SJCRH30 (cell line): ENCODE results near the gene ARCN1. TPM values are rescaled to one million over a fixed set of nuclear protein-coding genes. Genes with fewer than 3 reads are reported as not detected.

Source experiments
- DNase-seq, 2 experiments: peaks; one replicate each; pipeline ENCODE4 v3.0.0-alpha.2; 2015 to 2020
- H3K27ac ChIP-seq: fragments of 250-450 bp; sonication (Bioruptor Pico); 2 replicates; pipeline ENCODE4 v1.5.1; 2020; ENCODE audit warnings: mild to moderate bottlenecking, moderate library complexity
- H3K27me3 ChIP-seq: fragments of 250-450 bp; sonication (Bioruptor Pico); 2 replicates; pipeline ENCODE4 v1.5.1; 2020; ENCODE audit warnings: mild to moderate bottlenecking, moderate library complexity
- H3K36me3 ChIP-seq: fragments of 250-450 bp; sonication (Bioruptor Pico); 2 replicates; pipeline ENCODE4 v1.5.1; 2020; ENCODE audit warnings: mild to moderate bottlenecking, moderate library complexity
- H3K4me1 ChIP-seq: fragments of 250-450 bp; sonication (Bioruptor Pico); 2 replicates; pipeline ENCODE4 v1.5.1; 2020; ENCODE audit warnings: mild to moderate bottlenecking, moderate library complexity
- H3K4me3 ChIP-seq: fragments of 250-450 bp; sonication (Bioruptor Pico); 2 replicates; pipeline ENCODE4 v1.5.1; 2020; ENCODE audit warnings: mild to moderate bottlenecking, moderate library complexity
- H3K9me3 ChIP-seq: fragments of 250-450 bp; sonication (Bioruptor Pico); replicated peaks from 2 replicates; pipeline ENCODE4 v1.5.1; 2020; ENCODE audit warnings: mild to moderate bottlenecking, moderate library complexity
- total RNA-seq: library from RNA; depleted of rRNA; stranded (reverse); fragments of >200 nt; shearing (Covaris generic); gene quantifications from 2 replicates; pipeline ENCODE4 v1.2.3, GENCODE V29; 2014

The ARCN1 gene
- total RNA-seq, 1 experiment from 2014 or later: 143 TPM

GRCh38 chr11:118532852-118533768, 39.1 kb upstream of the ARCN1 start:
- no peaks in the 10 kb centered on the region for H3K36me3 ChIP-seq
- DNase-seq: no peak
- H3K27ac ChIP-seq: no peak overlapping the region
- no peak overlapping the region for H3K4me3 ChIP-seq
- peaks cover 11% of the 10 kb centered on the region for H3K4me1 ChIP-seq
- no peaks in the 10 kb centered on the region for H3K9me3 ChIP-seq
- H3K27me3 ChIP-seq: no peaks in the 10 kb centered on the region

- Histone ChIP-seq H3K27me3 (no peaks in the 10 kb centered on the region), H3K27ac (no peak overlapping the region), H3K4me3 (no peak overlapping the region), H3K36me3 (no peaks in the 10 kb centered on the region), H3K9me3 (no peaks in the 10 kb centered on the region), H3K4me1 (peaks cover 11% of the 10 kb centered on the region)
- no peak for DNase-seq
Measured at GRCh38 chr11:118533769-118534729, 38.2 kb upstream of the ARCN1 start.

GRCh38 chr11:118535261-118535660, 36.9 kb upstream of the ARCN1 start:
- no peak overlapping the region for H3K4me3 ChIP-seq
- no peak for DNase-seq
- no peak overlapping the region for H3K27ac ChIP-seq
- H3K36me3 ChIP-seq: no peaks in the 10 kb centered on the region
- no peaks in the 10 kb centered on the region for H3K4me1 ChIP-seq
- no peaks in the 10 kb centered on the region for H3K9me3 ChIP-seq
- no peaks in the 10 kb centered on the region for H3K27me3 ChIP-seq

GRCh38 chr11:118536726-118537125, 35.5 kb upstream of the ARCN1 start:
- Histone ChIP-seq H3K4me3 (no peak overlapping the region), H3K4me1 (no peaks in the 10 kb centered on the region), H3K27ac (no peak overlapping the region), H3K9me3 (no peaks in the 10 kb centered on the region), H3K27me3 (no peaks in the 10 kb centered on the region), H3K36me3 (no peaks in the 10 kb centered on the region)
- DNase-seq: no peak

- no peak overlapping the region for H3K4me3 ChIP-seq
- H3K4me1 ChIP-seq: no peaks in the 10 kb centered on the region
- H3K27me3 ChIP-seq: no peaks in the 10 kb centered on the region
- H3K9me3 ChIP-seq: no peaks in the 10 kb centered on the region
- H3K36me3 ChIP-seq: no peaks in the 10 kb centered on the region
- no peak overlapping the region for H3K27ac ChIP-seq
- DNase-seq: no peak
Measured at GRCh38 chr11:118537409-118537980, 34.7 kb upstream of the ARCN1 start.

GRCh38 chr11:118544010-118544646, 28.1 kb upstream of the ARCN1 start:
- Histone ChIP-seq H3K27ac (no peak overlapping the region), H3K4me3 (no peak overlapping the region), H3K9me3 (no peaks in the 10 kb centered on the region), H3K36me3 (no peaks in the 10 kb centered on the region), H3K27me3 (no peaks in the 10 kb centered on the region), H3K4me1 (no peaks in the 10 kb centered on the region)
- DNase-seq: no peak

- no peaks in the 10 kb centered on the region for H3K27me3 ChIP-seq
- H3K27ac ChIP-seq: no peak overlapping the region
- DNase-seq: no peak
- no peaks in the 10 kb centered on the region for H3K4me1 ChIP-seq
- H3K36me3 ChIP-seq: no peaks in the 10 kb centered on the region
- H3K9me3 ChIP-seq: no peaks in the 10 kb centered on the region
- H3K4me3 ChIP-seq: no peak overlapping the region
Measured at GRCh38 chr11:118544647-118545010, 27.6 kb upstream of the ARCN1 start.

GRCh38 chr11:118545533-118545932, 26.7 kb upstream of the ARCN1 start:
- no peaks in the 10 kb centered on the region for H3K27me3 ChIP-seq
- DNase-seq: no peak
- H3K4me3 ChIP-seq: no peak overlapping the region
- H3K27ac ChIP-seq: no peak overlapping the region
- H3K9me3 ChIP-seq: no peaks in the 10 kb centered on the region
- H3K4me1 ChIP-seq: no peaks in the 10 kb centered on the region
- no peaks in the 10 kb centered on the region for H3K36me3 ChIP-seq

GRCh38 chr11:118547132-118547531, 25.1 kb upstream of the ARCN1 start:
- no peak overlapping the region for H3K4me3 ChIP-seq
- no peaks in the 10 kb centered on the region for H3K4me1 ChIP-seq
- no peaks in the 10 kb centered on the region for H3K27me3 ChIP-seq
- no peak for DNase-seq
- H3K27ac ChIP-seq: no peak overlapping the region
- no peaks in the 10 kb centered on the region for H3K36me3 ChIP-seq
- no peaks in the 10 kb centered on the region for H3K9me3 ChIP-seq

GRCh38 chr11:118552341-118552740, 19.9 kb upstream of the ARCN1 start:
- no peaks in the 10 kb centered on the region for H3K27me3 ChIP-seq
- H3K27ac ChIP-seq: no peak overlapping the region
- H3K9me3 ChIP-seq: no peaks in the 10 kb centered on the region
- no peaks in the 10 kb centered on the region for H3K4me1 ChIP-seq
- H3K4me3 ChIP-seq: no peak overlapping the region
- no peak for DNase-seq
- H3K36me3 ChIP-seq: no peaks in the 10 kb centered on the region

GRCh38 chr11:118560806-118561205, 11.4 kb upstream of the ARCN1 start:
- H3K27ac ChIP-seq: no peak overlapping the region
- H3K36me3 ChIP-seq: no peaks in the 10 kb centered on the region
- no peaks in the 10 kb centered on the region for H3K9me3 ChIP-seq
- H3K27me3 ChIP-seq: no peaks in the 10 kb centered on the region
- no peak overlapping the region for H3K4me3 ChIP-seq
- DNase-seq: no peak
- H3K4me1 ChIP-seq: no peaks in the 10 kb centered on the region

GRCh38 chr11:118565051-118565450, 7.2 kb upstream of the ARCN1 start:
- Histone ChIP-seq H3K27me3 (no peaks in the 10 kb centered on the region), H3K36me3 (no peaks in the 10 kb centered on the region), H3K9me3 (no peaks in the 10 kb centered on the region), H3K4me1 (no peaks in the 10 kb centered on the region), H3K27ac (no peak overlapping the region), H3K4me3 (no peak overlapping the region)
- no peak for DNase-seq

- H3K27ac ChIP-seq: no peak overlapping the region
- no peaks in the 10 kb centered on the region for H3K9me3 ChIP-seq
- H3K27me3 ChIP-seq: no peaks in the 10 kb centered on the region
- DNase-seq: no peak
- peaks cover 7% of the 10 kb centered on the region for H3K4me1 ChIP-seq
- no peaks in the 10 kb centered on the region; the same call in 1 of the 2 replicates for H3K36me3 ChIP-seq
- no peak overlapping the region for H3K4me3 ChIP-seq
Measured at GRCh38 chr11:118569670-118570069, 2.5 kb upstream of the ARCN1 start.

- Histone ChIP-seq H3K27me3 (no peaks in the 10 kb centered on the region), H3K4me3 (no peak overlapping the region), H3K27ac (no peak overlapping the region), H3K9me3 (no peaks in the 10 kb centered on the region), H3K36me3 (no peaks in the 10 kb centered on the region; the same call in 1 of the 2 replicates), H3K4me1 (peaks cover 17% of the 10 kb centered on the region)
- no peak for DNase-seq
Measured at GRCh38 chr11:118570787-118571186, 1.4 kb upstream of the ARCN1 start.
